Measurements from ENCODE around the gene ADARB2.
"Not testable (repeated sequence)": the region's sequence is repeated elsewhere in the genome, so short reads cannot be mapped to it uniquely, and the experiment has no call there.

ADARB2 gene

DNA sequence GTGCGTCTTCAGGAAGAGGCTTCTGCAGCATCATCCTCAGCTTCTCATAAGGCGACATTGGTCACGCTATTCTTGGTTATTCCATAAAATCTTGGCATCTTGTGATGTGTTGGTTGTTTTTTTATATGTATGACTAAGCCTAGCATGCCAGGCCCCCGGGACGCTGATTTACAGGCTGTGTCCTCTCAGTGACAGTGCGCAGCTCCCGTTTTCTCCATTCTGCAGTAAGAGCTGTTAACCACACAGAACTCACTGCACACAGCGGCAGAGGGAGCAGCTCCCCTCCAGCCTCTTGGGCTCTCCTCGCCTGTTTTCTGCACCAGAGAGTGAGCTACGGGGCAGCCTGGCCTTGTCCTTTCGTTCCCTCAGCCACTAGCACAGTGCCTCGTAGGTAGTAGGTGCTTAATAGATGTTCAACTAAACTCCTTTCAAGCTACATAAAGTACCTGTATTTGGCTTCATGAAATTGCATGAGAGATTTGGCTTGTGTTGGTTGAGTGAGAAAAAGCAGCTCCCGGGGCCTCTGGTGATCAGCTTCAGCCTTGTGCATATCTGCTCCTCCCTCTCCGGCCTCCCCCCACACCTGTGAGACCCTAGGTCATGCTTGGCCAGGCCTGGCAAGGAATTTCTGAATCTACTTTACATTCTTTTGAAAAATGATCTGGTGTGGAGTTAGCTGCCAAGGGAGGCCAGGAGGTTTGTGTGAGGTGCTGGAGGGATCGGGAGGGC is 564.9 kb downstream of the ADARB2 start:
- H3K4me3 ChIP-seq (ENCODE audit: low read length) = no peak overlapping the region
- no peak for TF ChIP-seq ZNF274 (IDR thresholded peaks at IDR 0.05; ENCODE audit: low read depth, low read length)

- no peak overlapping the region for H3K4me3 ChIP-seq (ENCODE audit: low read length)
- no peak for TF ChIP-seq ZNF274 (IDR thresholded peaks at IDR 0.05; ENCODE audit: low read depth, low read length)
These were observed 565.7 kb downstream of the ADARB2 start for GRCh38 chr10:1171586-1171985.

DNA sequence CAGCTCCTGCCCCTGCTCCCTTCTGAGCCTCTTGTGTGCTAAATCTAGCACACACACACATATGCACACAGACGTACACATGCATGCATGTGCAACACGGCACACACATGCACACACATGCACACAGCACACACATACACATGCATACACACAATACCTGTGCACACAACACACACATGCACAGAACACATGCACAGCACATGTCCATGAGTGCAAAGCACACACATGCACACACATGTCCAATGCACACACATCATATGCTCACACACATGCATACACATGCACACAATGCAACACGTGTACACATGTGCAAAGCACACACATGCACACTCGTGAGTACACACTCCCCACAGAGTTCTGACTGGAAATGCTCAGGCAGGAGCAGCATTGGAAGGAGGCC is 566.1 kb downstream of the ADARB2 start:
- no peak for TF ChIP-seq ZNF274 (IDR thresholded peaks at IDR 0.05; ENCODE audit: low read depth, low read length)
- H3K4me3 ChIP-seq (ENCODE audit: low read length) = no peak overlapping the region

- TF ChIP-seq ZNF274 (IDR thresholded peaks at IDR 0.05; ENCODE audit: low read depth, low read length) = no peak
- no peak overlapping the region for H3K4me3 ChIP-seq (ENCODE audit: low read length)
These were observed 566.5 kb downstream of the ADARB2 start for GRCh38 chr10:1170867-1171180.

- no peak for TF ChIP-seq ZNF274 (IDR thresholded peaks at IDR 0.05; ENCODE audit: low read depth, low read length)
These were observed 567.1 kb downstream of the ADARB2 start for GRCh38 chr10:1169981-1170866.

GRCh38 chr10:1169186-1169885 is 568.0 kb downstream of the ADARB2 start:
- no peak for TF ChIP-seq ZNF274 (IDR thresholded peaks at IDR 0.05; ENCODE audit: low read depth, low read length)
- no peak overlapping the region for H3K4me3 ChIP-seq (ENCODE audit: low read length)

More at GRCh38 chr10:1169981-1170866, 567.1 kb downstream of the ADARB2 start:
- H3K4me3 ChIP-seq (ENCODE audit: low read length) = no peak overlapping the region

DNA sequence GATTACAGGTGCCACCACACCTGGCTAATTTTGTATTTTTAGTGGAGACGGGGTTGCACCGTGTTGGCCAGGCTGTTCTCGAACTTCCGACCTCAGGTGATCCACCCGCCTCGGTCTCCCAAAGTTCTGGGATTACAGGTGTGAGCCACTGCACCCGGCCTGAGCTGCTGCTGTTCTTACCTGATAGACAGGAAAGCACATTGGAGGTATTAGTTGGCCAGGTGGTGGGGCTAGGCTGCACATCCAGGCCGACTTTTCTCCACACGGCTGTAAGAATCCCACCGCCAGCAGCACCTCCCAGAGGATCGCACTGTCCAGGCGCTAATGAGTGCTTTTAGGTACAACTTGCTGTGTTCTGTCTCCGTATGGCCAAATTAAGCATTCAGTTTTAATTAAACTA is 568.6 kb downstream of the ADARB2 start:
- TF ChIP-seq ZNF274 (IDR thresholded peaks at IDR 0.05; ENCODE audit: low read depth, low read length) = no peak
- H3K4me3 ChIP-seq (ENCODE audit: low read length) = no peak overlapping the region

- TF ChIP-seq ZNF274 (IDR thresholded peaks at IDR 0.05; ENCODE audit: low read depth, low read length) = no peak
- no peak overlapping the region for H3K4me3 ChIP-seq (ENCODE audit: low read length)
These were observed 570.5 kb downstream of the ADARB2 start for GRCh38 chr10:1166828-1167275.

- no peak overlapping the region for H3K4me3 ChIP-seq (ENCODE audit: low read length)
- TF ChIP-seq ZNF274 (IDR thresholded peaks at IDR 0.05; ENCODE audit: low read depth, low read length) = no peak
These were observed 571.1 kb downstream of the ADARB2 start for GRCh38 chr10:1166101-1166827.

DNA sequence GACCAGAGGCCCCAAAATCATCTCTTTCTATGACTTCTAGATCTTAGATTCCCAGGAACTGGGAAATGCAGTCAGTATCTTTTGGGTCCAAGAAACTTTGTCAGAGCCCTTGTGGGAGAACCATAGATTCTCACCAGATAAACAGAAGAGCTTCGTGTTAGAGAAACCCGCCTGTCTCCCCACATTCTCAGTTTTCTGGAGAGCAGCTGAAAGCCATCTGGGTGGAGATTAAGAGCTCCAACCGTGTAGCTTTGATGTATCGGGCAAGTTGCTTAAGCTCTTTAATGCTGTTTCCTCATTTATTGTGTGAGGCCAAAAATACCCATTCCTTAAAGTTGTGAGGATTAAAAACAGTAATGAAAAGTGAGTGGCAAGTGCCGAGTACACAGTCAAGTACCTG is 573.5 kb downstream of the ADARB2 start:
- TF ChIP-seq ZNF274 (IDR thresholded peaks at IDR 0.05; ENCODE audit: low read depth, low read length) = no peak
- no peak overlapping the region for H3K4me3 ChIP-seq (ENCODE audit: low read length)

DNA sequence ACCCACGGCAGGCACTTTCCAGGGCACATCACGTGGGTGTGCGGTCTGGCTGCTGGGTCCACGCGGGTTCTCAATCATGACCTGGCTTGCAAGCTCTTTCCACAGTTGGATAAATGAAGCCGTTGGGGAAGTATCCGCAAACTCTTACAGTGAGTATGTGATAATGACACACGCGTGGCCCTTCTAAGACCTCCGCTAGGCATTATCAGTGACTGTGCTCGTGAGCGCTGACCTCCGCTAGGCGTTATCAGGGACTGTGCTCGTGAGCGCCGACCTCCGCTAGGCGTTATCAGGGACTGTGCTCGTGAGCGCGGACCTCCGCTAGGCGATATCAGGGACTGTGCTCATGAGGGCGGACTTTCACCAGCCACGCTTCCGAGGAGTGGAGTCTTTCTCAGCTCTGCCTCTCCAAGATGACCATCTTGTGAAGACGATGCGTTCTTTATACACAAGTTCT is 574.1 kb downstream of the ADARB2 start:
- no peak overlapping the region for H3K4me3 ChIP-seq (ENCODE audit: low read length)
- TF ChIP-seq ZNF274 (IDR thresholded peaks at IDR 0.05; ENCODE audit: low read depth, low read length) = no peak

- no peak for TF ChIP-seq ZNF274 (IDR thresholded peaks at IDR 0.05; ENCODE audit: low read depth, low read length)
- no peak overlapping the region for H3K4me3 ChIP-seq (ENCODE audit: low read length)
These were observed 574.7 kb downstream of the ADARB2 start for GRCh38 chr10:1162481-1163203.

GRCh38 chr10:1161315-1161673 is 576.0 kb downstream of the ADARB2 start:
- H3K4me3 ChIP-seq (ENCODE audit: low read length) = not testable (repeated sequence)
